ENCODE measurements around the gene EN2.

EN2 gene

GRCh38 chr7:155462163-155462735 is 4.3 kb downstream of the EN2 start:
- Histone ChIP-seq H3K36me3 (ENCODE audit: insufficient read depth, low read length) (no peaks in the 10 kb centered on the region), H3K4me1 (ENCODE audit: insufficient read depth, low read length) (peaks cover 4% of the 10 kb centered on the region), H3K27ac (ENCODE audit: low read depth, low read length) (no peak overlapping the region), H3K9ac (ENCODE audit: low read length) (no peak overlapping the region), H3K27me3 (ENCODE audit: control insufficient read depth in 1 of 2, insufficient read depth in 2 of 2, low read length in 2 of 2) (peaks cover 82 to 96% of the 10 kb centered on the region in 2 donors), H3K9me3 (ENCODE audit: low read length) (no peaks in the 10 kb centered on the region), H3K4me3 (ENCODE audit: low read depth in 1 of 2, low read length in 2 of 2) (no peak overlapping the region)

GRCh38 chr7:155463114-155463811 is 5.3 kb downstream of the EN2 start:
- H3K9ac ChIP-seq (ENCODE audit: low read length) = no peak overlapping the region
- H3K4me1 ChIP-seq (ENCODE audit: insufficient read depth, low read length) = peaks cover 8% of the 10 kb centered on the region
- no peaks in the 10 kb centered on the region for H3K36me3 ChIP-seq (ENCODE audit: insufficient read depth, low read length)
- no peak overlapping the region for H3K4me3 ChIP-seq (ENCODE audit: low read depth in 1 of 2, low read length in 2 of 2)
- no peaks in the 10 kb centered on the region for H3K9me3 ChIP-seq (ENCODE audit: low read length)
- H3K27me3 ChIP-seq (ENCODE audit: control insufficient read depth in 1 of 2, insufficient read depth in 2 of 2, low read length in 2 of 2) = peaks cover 88 to 100% of the 10 kb centered on the region in 2 donors
- H3K27ac ChIP-seq (ENCODE audit: low read depth, low read length) = no peak overlapping the region

- Histone ChIP-seq H3K27ac (ENCODE audit: low read depth, low read length) (no peak overlapping the region), H3K4me1 (ENCODE audit: insufficient read depth, low read length) (peaks cover 8% of the 10 kb centered on the region), H3K36me3 (ENCODE audit: insufficient read depth, low read length) (no peaks in the 10 kb centered on the region)
These were observed 6.3 kb downstream of the EN2 start for GRCh38 chr7:155464183-155464582.

GRCh38 chr7:155464948-155465739 is 7.2 kb downstream of the EN2 start:
- Histone ChIP-seq H3K4me3 (ENCODE audit: low read depth in 1 of 2, low read length in 2 of 2) (no peak overlapping the region), H3K9me3 (ENCODE audit: low read length) (no peaks in the 10 kb centered on the region), H3K4me1 (ENCODE audit: insufficient read depth, low read length) (peaks cover 8% of the 10 kb centered on the region), H3K27ac (ENCODE audit: low read depth, low read length) (no peak overlapping the region), H3K27me3 (ENCODE audit: control insufficient read depth in 1 of 2, insufficient read depth in 2 of 2, low read length in 2 of 2) (peaks cover 94 to 100% of the 10 kb centered on the region in 2 donors), H3K36me3 (ENCODE audit: insufficient read depth, low read length) (no peaks in the 10 kb centered on the region), H3K9ac (ENCODE audit: low read length) (no peak overlapping the region)

More at GRCh38 chr7:155464183-155464582, 6.3 kb downstream of the EN2 start:
- Histone ChIP-seq H3K9ac (ENCODE audit: low read length) (no peak overlapping the region), H3K4me3 (ENCODE audit: low read depth in 1 of 2, low read length in 2 of 2) (no peak overlapping the region), H3K27me3 (ENCODE audit: control insufficient read depth in 1 of 2, insufficient read depth in 2 of 2, low read length in 2 of 2) (peaks cover 94 to 100% of the 10 kb centered on the region in 2 donors), H3K9me3 (ENCODE audit: low read length) (no peaks in the 10 kb centered on the region)

- no peak overlapping the region for H3K4me3 ChIP-seq (ENCODE audit: low read depth in 1 of 2, low read length in 2 of 2)
- no peak overlapping the region for H3K27ac ChIP-seq (ENCODE audit: low read depth, low read length)
- H3K9ac ChIP-seq (ENCODE audit: low read length) = no peak overlapping the region
- no peaks in the 10 kb centered on the region for H3K36me3 ChIP-seq (ENCODE audit: insufficient read depth, low read length)
- peaks cover 8% of the 10 kb centered on the region for H3K4me1 ChIP-seq (ENCODE audit: insufficient read depth, low read length)
- H3K9me3 ChIP-seq (ENCODE audit: low read length) = no peaks in the 10 kb centered on the region
- H3K27me3 ChIP-seq (ENCODE audit: control insufficient read depth in 1 of 2, insufficient read depth in 2 of 2, low read length in 2 of 2) = peaks cover 94 to 100% of the 10 kb centered on the region in 2 donors
These were observed 7.8 kb downstream of the EN2 start for GRCh38 chr7:155465761-155466141.

GRCh38 chr7:155466142-155466813 is 8.3 kb downstream of the EN2 start:
- H3K27ac ChIP-seq (ENCODE audit: low read depth, low read length) = no peak overlapping the region
- H3K4me1 ChIP-seq (ENCODE audit: insufficient read depth, low read length) = peaks cover 8% of the 10 kb centered on the region
- H3K27me3 ChIP-seq (ENCODE audit: control insufficient read depth in 1 of 2, insufficient read depth in 2 of 2, low read length in 2 of 2) = peaks cover 94 to 100% of the 10 kb centered on the region in 2 donors
- H3K4me3 ChIP-seq (ENCODE audit: low read depth in 1 of 2, low read length in 2 of 2) = no peak overlapping the region
- no peaks in the 10 kb centered on the region for H3K36me3 ChIP-seq (ENCODE audit: insufficient read depth, low read length)
- no peak overlapping the region for H3K9ac ChIP-seq (ENCODE audit: low read length)
- H3K9me3 ChIP-seq (ENCODE audit: low read length) = no peaks in the 10 kb centered on the region

- Histone ChIP-seq H3K36me3 (ENCODE audit: insufficient read depth, low read length) (no peaks in the 10 kb centered on the region), H3K9me3 (ENCODE audit: low read length) (no peaks in the 10 kb centered on the region), H3K27me3 (ENCODE audit: control insufficient read depth in 1 of 2, insufficient read depth in 2 of 2, low read length in 2 of 2) (peaks cover 94 to 100% of the 10 kb centered on the region in 2 donors), H3K9ac (ENCODE audit: low read length) (no peak overlapping the region), H3K4me1 (ENCODE audit: insufficient read depth, low read length) (peaks cover 8% of the 10 kb centered on the region), H3K27ac (ENCODE audit: low read depth, low read length) (no peak overlapping the region), H3K4me3 (ENCODE audit: low read depth in 1 of 2, low read length in 2 of 2) (no peak overlapping the region)
These were observed 9.1 kb downstream of the EN2 start for GRCh38 chr7:155466814-155467733.

- Histone ChIP-seq H3K4me3 (ENCODE audit: low read depth in 1 of 2, low read length in 2 of 2) (no peak overlapping the region), H3K27me3 (ENCODE audit: control insufficient read depth in 1 of 2, insufficient read depth in 2 of 2, low read length in 2 of 2) (peaks cover 94 to 100% of the 10 kb centered on the region in 2 donors), H3K36me3 (ENCODE audit: insufficient read depth, low read length) (no peaks in the 10 kb centered on the region), H3K27ac (ENCODE audit: low read depth, low read length) (no peak overlapping the region), H3K9ac (ENCODE audit: low read length) (no peak overlapping the region), H3K9me3 (ENCODE audit: low read length) (no peaks in the 10 kb centered on the region), H3K4me1 (ENCODE audit: insufficient read depth, low read length) (peaks cover 8% of the 10 kb centered on the region)
These were observed 10.2 kb downstream of the EN2 start for GRCh38 chr7:155467846-155468784.

GRCh38 chr7:155468785-155469148 is 10.8 kb downstream of the EN2 start:
- H3K27ac ChIP-seq (ENCODE audit: low read depth, low read length) = no peak overlapping the region
- H3K9me3 ChIP-seq (ENCODE audit: low read length) = no peaks in the 10 kb centered on the region
- H3K27me3 ChIP-seq (ENCODE audit: control insufficient read depth in 1 of 2, insufficient read depth in 2 of 2, low read length in 2 of 2) = peaks cover 94 to 100% of the 10 kb centered on the region in 2 donors
- no peak overlapping the region for H3K9ac ChIP-seq (ENCODE audit: low read length)
- H3K36me3 ChIP-seq (ENCODE audit: insufficient read depth, low read length) = no peaks in the 10 kb centered on the region
- peaks cover 8% of the 10 kb centered on the region for H3K4me1 ChIP-seq (ENCODE audit: insufficient read depth, low read length)
- no peak overlapping the region for H3K4me3 ChIP-seq (ENCODE audit: low read depth in 1 of 2, low read length in 2 of 2)

All from muscle layer of colon (tissue), 2 donors.